Skeletal muscle tissue (tissue), 2 donors: ENCODE results near the gene RRP1. TPM values are rescaled to one million over a fixed set of nuclear protein-coding genes. Genes with fewer than 3 reads are reported as not detected.

Experiments used
- small RNA-seq: library from RNA; depleted of rRNA; stranded (forward); fragments of <200 nt; gene quantifications from one replicate; pipeline ENCODE3, GENCODE V24; 2014
- total RNA-seq: library from RNA; depleted of rRNA; stranded (reverse); fragments of >200 nt; gene quantifications from one replicate; pipeline ENCODE4 v1.2.3, GENCODE V29; 2014

The RRP1 gene
- total RNA-seq, 1 donor from 2014 or later: 10.4 TPM

Small RNA genes lying within 50 kb of the gene (small RNA-seq; reads per million reads assigned to genes)
- not detected for gene AP001052.1

Other genes with a start within 250 kb of the RRP1 start
- 1.6 TPM for gene HSF2BP, start 130.1 kb upstream of the RRP1 start, total RNA-seq
- gene RRP1B, start 130.0 kb upstream of the RRP1 start, total RNA-seq: 13.6 TPM
- gene PDXK, start 70.4 kb upstream of the RRP1 start, total RNA-seq: 12.5 TPM
- 6.3 TPM for gene CSTB, start 13.3 kb upstream of the RRP1 start, total RNA-seq
- gene AGPAT3, start 75.6 kb downstream of the RRP1 start, total RNA-seq: 16.7 TPM
- 7.3 TPM for gene TRAPPC10, start 222.7 kb downstream of the RRP1 start, total RNA-seq